Measurements from ENCODE around the gene ERBB4.

Gene ERBB4

DNA sequence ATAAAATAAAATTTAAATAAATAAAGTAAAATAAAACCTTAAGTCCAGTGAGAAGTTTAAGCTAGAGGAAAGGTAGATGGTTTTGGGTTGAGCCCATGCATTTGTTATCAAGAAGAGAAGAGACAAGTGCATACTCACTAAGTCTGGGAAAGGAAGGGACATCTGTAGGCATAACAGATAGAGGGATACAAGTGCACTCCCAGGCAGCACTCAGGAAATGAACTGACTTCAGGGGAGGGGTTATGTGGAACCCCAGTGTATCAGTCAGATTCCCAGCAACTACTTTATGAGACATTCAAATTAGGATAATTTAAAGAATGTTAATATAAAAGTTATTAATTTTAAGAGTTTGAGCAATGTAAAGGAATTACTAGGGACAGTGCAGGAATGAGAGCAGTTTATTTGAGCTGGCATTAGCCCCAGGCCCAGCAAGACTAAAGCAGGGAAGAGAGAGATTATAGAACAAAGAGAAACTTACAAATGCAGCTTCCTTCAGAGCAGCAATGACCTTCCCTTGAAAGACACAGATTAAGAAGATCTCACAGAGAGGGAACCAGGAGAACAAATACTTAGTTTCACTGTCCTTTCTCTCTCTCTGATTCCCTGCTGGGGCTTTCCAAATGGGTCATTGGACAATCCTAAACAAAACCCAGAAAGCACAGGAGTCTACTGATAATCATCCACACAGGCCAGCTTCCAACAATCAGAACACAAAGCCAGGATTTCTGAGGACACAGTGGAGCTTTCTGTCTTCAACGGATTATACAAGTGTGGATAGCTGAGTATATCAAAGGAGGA, 109.7 kb downstream of the ERBB4 start:
- no peak for DNase-seq (ENCODE audit: low read depth)

DNA sequence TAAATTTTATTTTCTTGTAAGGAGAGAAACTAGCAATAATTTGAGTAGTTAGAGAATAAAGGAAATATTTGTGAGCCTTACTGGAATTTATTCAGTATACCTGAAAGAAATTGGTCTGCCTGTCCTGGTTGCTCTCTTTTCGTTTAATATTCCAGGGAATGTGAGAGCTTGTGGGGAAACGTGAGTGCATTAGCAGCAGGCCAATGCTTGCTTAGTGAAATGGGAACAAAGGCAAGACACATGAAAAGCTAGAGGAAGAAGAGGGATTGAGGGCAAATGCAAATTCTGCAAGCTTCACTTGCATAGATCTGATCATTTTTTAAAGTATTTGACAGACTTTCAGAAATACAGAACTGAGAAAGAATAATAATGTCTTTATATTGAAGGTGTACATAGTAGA, 111.0 kb downstream of the ERBB4 start:
- DNase-seq (ENCODE audit: low read depth), result no peak

DNA sequence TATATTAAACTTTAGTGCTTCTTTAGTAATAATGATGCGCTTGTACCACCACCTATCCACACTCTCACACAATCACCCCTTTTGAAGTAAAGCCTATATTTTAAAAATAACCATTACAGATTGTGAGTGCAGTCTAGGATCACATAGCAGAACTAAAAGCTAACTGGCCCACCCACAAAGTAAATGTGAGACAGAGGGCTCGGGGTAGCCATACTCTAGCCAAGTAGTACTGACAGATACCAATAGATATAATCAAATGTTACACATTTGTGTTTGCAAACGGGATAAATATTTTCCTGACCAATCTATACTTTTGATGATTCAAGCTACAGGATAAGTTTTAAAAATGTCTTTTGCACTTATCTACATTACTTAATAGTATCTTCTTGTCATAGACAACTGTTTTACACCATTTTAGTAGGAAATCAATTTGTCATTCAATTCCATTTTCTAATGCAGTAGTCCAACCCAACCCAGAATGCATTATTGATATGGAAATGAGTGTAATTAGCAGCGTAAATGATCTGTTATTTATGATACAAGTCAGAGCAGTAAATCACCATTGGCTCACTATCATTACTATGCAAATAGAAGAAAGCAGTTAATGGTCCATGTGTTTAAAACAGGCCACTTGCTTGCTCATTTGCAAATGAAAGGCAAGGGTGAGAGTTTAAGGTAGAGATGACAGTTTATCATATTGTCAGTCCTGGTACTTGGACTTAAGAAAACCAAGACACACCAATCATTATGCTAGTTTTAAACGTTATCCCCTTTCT, 111.8 kb downstream of the ERBB4 start:
- DNase-seq (ENCODE audit: low read depth), result no peak

DNA sequence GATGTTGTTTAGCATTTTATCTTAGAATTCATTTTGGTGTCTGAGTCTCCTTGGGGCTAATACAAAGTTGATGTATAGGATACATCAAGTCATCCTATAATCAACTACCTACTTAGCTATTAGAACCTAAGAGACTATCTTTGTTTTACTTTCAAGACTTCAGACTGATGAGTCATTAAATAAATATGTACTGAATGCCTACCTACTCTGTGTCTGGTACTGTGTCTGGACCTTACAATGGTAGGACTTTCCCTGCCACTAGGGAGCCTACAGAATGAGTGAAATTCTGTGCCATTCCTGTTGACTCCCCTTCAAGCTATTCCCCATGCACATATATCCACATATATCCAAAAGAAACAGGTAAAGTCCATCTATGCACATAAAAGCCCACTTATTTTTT, 114.5 kb downstream of the ERBB4 start:
- peak; percentile 17 for DNase-seq (ENCODE audit: low read depth)

DNA sequence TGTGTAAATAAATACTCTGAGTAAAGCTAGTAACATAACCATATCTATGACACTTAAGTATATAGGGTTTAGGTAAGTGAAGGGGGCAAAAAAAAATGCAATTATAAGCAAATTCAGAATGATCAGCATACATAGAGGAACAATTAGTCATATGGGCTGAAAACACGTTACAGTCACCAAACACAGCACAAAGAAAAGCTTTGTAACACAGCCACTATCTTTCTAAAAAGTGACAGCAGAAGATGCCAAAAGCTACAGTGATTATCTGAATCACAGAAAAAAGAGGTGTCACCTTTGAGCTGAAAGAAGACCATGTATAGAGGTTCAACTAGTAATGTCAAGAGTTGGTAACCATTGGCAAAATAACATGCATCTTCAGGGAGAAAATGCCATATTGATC, 115.5 kb downstream of the ERBB4 start:
- DNase-seq (ENCODE audit: low read depth), result no peak

DNA sequence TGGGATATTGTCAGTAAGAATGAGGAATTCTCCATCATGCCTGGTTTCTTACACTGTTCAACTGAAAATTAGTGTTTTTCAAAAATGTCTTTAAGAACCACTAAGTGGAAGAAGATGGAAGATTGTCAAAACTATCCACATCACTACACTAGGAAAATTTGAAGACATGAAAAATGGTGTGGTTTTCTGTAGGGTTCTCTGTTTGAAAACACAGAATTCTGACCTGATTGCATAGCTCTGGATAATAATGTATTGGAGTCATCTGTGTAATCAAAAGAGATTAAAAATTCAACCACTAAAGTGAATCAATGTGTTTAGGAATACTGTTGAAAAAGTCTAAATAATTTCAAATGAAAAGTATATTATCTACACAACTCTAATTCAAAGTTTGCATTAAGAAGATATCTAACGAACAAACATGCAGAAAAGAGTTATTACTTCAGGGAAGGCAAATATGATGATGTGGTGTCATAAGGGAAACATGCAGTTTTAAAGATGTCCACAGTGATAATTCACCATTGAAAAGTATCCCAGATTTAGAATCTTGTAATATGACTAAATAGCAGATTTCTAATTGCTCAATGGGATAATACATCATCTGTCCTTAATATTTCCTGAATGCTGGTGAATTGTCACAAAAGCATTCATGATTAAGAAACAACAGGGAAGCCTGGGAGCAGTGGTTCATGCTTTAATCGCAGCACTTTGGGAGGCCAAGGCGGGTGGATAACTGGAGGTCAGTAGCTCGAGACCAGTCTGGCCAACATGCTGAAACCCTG, 116.9 kb downstream of the ERBB4 start:
- DNase-seq (ENCODE audit: low read depth), result peak; percentile 63

DNA sequence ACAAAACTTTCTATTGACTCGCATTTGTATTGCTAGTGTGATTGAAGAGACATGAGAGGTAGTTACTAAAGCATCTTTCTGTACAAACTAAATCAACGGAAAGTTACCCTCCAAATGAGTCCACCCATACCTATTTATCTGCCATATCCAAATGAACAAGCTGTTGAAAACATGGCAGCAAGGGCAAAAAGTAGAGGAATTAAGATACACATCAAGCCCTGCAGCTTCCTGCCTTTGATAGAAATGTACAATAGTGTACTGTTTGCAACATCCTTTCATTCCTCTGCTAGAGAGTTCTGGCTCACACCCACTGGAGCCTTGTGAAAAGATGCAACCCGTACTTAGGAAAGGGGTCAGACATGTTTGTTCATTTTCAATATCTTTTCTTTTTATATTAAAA, 122.5 kb downstream of the ERBB4 start:
- DNase-seq (ENCODE audit: low read depth), result no peak

DNA sequence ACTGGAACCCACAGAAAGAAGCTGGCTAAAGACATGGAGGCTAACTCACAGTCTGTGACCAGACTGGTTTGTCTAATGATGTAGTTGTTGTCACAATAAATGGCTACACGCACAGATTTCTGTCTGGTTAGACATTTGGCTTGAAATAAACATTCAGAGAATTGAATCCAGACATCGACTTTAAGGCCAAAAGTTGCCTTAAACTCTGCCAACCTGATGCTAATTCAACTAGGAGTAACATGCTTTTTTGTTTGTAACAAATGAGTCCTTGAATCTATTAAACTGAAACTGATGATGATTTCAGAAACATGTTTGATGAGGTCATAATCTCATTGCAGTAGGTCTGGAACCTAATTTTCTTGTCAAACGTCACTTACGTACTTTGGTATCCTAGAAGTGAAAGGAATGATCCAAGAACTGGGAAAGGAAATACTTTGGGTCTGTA, 123.8 kb downstream of the ERBB4 start:
- DNase-seq (ENCODE audit: low read depth), result no peak

DNA sequence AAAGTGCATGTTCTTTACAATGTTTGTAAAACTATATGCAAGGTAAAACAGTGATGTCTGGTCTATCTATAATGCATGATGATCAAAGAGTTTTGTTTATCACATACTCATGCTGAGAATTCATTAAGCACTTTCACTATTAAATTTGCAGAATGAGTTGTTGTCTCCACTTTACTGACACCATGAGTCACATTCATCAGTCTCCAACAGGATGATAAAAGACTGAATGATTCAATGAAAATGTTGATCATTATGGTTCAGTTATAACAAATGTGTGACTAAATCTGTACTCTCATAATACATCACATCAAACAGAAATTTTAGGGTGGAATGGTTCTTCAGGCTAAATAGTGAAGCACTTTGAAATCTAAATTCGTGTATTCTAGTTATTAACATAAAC, 129.0 kb downstream of the ERBB4 start:
- DNase-seq (ENCODE audit: low read depth), result peak; percentile 2

DNA sequence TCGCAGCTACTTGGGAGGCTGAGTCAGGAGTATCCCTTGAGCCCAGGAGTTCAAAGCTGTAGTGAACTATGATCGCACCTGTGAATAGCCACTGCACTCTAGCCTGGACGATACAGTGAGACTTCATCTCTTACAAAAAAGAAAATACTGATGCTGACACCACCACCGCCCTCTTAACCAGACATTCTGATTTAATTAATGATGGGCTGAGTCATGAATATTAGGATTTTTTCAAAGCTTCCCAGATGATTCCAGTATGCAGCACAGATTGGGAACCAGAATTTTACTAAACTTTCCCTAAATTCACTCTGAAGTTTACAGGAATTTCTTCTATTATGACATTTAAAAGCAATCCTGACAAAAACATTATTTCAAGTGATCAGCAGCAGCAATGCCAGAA, 130.1 kb downstream of the ERBB4 start:
- no peak for DNase-seq (ENCODE audit: low read depth)

DNA sequence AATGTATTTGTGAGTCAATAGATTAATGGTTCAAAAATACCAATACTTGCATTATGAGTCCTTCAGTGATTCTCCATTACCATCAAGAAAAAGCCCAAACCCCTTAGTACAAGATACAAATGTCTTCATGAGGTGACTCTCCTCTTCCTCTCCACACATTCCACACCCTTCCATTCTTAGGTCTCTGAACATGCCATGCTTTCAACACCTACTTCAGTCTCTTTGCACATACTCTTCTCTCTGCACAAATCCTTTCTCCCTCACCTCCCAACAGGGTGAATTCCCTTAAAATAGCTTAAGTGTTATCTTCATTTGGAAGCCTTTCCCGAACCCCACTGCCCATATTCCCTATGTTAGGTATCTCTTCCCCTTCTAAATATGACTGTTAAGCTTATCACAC, 131.9 kb downstream of the ERBB4 start:
- DNase-seq (ENCODE audit: low read depth), result no peak

DNA sequence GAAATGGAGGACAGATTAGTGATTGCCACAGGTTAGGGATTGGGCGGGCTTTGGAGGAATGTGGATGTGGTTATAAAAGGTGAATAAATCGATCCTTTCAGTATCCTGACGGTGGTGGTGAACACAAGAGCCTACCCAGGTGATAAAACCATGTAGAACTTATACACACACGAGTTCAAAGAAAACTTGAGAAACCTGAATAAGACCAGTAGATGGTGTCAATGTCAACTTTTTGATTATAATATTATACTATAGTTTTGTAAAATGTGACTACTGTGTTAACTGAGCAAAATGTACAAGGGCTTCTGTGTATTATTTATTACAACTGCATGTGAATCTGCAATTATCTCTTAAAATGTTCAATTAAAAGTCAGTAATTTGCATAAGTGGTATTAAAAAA, 136.3 kb downstream of the ERBB4 start:
- DNase-seq (ENCODE audit: low read depth), result no peak

DNA sequence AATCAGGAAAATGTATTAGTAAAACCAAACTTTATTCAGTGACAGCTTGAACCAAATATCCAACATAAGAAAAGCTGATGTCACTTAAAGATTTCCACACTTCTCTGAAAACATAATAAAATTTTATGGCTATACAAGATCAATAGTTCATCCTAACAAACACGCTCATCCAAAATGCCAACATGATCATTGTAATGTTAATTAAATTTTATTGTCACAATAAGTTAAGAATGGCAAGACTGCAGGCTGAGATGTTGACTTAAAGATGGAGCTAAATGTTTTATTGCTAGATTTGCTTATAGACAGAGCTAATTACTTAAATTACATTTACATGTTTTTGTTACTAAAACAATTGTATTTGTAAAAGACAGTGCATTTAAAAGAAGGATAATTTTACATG, 140.3 kb downstream of the ERBB4 start:
- no peak for DNase-seq (ENCODE audit: low read depth)

DNA sequence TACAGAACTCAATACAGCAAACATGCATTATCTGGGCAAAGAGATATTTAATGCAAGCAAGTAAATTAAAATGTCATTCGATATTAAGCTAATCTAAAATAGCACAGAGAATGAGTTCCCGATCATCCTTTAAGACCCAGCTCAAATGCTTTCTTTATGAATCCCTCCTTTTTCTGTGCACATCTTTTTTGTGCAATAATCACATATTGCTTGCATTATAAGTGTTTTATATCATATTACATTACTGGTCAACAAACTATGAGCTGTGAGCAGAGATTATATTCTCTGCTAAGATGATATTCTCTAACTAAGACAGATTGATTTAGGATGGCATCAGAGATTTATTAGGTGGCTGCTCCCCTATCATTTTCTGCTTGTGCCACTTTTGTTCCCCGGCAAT, 146.1 kb downstream of the ERBB4 start:
- DNase-seq (ENCODE audit: low read depth), result no peak

DNA sequence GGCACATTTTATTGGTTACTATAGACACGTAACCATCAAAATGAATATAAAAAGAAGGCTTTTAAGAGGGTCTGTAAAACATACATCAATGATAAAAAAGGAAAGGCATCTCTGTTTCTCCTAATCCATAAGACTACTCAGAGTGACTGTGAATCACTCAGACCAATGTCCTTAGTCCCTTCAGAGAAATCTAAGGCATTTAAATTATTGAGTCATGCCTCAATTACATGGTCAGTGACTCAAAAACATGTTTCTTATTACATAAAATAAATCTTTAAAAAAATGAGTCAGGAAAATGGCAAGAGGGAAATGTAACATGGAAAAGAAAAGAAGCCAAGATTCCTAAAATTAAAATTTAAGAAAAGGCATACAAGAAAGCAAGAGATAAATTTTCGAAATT, 146.6 kb downstream of the ERBB4 start:
- peak; percentile 10 for DNase-seq (ENCODE audit: low read depth)

DNA sequence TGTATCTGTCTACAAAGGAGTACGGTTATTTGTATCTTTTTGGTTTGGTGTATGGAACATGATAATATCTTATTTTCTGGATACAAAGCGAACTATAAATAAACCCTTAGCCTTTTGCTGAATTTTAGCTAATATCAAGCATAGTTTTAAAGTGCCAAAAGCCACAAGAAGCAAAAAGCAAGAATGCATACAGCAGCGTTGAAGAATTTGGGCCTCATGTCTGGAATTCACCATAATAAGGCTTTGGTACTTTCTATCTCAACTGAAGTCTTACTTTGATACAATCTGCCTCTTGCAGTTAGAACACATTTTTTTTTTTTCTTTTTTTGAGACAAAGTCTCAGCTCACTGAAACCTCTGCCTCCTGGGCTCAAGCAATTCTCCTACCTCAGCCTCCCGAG, 151.5 kb downstream of the ERBB4 start:
- DNase-seq (ENCODE audit: low read depth), result no peak

DNA sequence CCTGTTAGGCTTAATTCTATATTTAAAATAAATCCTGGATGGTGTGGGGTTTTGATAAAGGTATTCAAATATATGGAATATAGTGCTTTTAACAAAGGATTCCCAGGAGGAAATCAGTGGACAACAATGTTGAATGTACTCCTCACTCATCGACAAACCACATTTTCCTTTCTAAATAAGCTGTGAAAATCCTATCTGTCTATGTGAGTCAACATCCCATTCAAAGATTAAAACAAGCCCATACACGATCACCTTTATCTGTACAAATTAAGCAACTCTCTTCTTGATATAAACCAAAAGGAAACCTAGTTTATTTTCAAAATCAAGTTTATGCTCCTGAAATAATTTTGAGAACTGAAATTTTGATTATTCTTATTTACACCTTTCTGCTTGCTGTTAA, 153.4 kb downstream of the ERBB4 start:
- DNase-seq (ENCODE audit: low read depth), result no peak

DNA sequence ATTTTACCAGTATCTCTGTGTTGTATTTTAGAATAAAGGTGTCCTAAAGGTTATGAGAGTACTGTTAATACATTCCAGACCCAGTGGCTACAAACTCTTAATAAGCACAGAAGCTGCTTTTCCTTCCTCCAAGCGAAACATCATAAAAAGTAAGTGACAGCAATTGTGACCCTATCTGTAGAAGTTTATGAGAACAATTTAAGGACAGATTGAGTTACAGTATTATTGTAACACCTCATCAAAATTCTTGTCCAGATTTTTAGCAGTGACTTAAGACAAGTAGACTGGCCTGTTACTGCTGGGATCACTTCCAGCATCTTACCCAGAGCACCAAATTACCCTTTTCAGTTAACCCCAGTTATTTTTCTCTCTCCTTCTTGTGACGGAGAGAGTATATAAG, 154.6 kb downstream of the ERBB4 start:
- no peak for DNase-seq (ENCODE audit: low read depth)

DNA sequence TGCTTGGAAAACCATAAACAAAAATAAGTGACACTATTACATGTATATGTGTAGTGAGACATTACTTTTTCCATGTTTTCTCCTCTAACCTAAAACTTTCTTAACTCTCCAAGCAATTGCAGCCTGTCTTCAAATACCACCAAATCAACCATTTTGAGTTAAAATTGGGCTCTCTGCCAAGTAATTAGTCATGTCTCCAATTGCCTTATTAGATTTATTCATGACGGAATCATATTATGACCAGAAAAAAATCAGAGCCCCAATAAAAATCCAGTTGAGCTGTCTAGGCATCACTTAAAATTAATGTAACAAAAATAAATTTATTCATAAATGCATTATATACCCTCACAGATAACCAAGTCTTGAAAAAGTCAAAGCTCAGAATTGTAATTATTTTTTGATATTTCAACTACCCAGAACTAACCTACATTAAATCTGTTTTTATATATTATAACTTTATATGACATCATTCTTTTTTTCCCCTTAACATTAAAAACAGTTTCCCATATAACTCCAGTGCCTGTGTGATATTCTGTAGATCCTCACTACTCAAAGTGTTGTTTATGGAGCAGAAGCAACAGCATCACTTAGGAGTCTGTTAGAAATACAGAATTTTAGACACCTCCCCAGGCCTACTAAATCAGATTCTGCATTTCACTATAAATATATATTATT, 157.0 kb downstream of the ERBB4 start:
- DNase-seq (ENCODE audit: low read depth), result peak; percentile 12

DNA sequence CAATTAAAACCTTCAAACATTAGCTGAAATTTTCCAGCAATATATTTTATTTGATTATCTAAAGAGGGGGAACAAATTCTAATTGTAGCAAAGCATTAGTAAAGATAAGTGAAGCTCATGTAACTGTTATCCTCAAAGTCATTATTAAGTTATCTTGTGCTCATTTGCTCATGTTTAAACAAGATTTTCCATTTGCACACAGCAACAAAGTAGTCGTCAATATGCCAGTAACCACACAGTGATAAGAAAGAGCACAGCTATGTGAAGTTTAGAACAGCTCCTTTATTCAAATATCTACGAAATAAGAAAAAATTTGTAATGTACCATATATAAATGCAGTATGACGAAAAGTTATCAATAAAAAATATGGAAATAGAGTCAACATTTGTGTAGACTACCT, 159.5 kb downstream of the ERBB4 start:
- DNase-seq (ENCODE audit: low read depth), result no peak

DNA sequence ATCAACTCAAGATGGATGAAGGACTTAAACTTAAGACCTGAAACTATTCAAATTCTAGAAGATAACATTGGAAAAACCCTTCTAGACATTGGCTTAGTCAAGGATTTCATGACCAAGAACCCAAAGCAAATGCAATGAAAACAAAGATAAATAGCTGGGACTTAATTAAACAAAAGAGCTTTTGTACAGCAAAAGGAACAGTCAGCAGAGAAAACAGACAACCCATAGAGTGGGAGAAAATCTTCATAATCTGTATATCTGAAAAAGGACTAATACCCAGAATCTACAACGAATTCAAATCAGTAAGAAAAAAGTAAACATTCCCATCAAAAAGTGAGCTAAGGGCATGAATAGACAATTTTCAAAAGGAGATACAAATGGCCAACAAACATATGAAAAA, 171.2 kb downstream of the ERBB4 start:
- DNase-seq (ENCODE audit: low read depth), result no peak

Data from iris pigment epithelial cell (primary cell).